K562 (cell line): ENCODE measurements around the gene CCDC85A. TPM values are rescaled to one million over a fixed set of nuclear protein-coding genes. Genes with fewer than 3 reads are reported as not detected.

Experiments
- ATAC-seq: fragments of 200-7000 bp; cut with Tn5 transposase; 3 replicates; pipeline ENCODE4 v1.9.1; 2020; ENCODE audit warnings: moderate library complexity
- BruUV-seq: library from RNA; stranded (reverse); fragments of 400-500 nt; replicated peaks from 2 replicates; lab custom pipeline; 2021; lab: Mats Ljungman, UMichigan
- CTCF ChIA-PET: fragments of 300-600 bp; formaldehyde crosslinking; extraction: SDS; loops from one replicate; lab custom pipeline; 2021; ENCODE audit warnings: low intra/inter-chr PET ratio; lab: Yijun Ruan, JAX
- POLR2A ChIA-PET: fragments of 300-600, 350-650 bp; sonication (Branson Sonifier 250); formaldehyde crosslinking; extraction: SDS; loops from one replicate; lab custom pipeline; 2021; ENCODE audit warnings: antibody characterized with exemption, inconsistent platforms; lab: Yijun Ruan, JAX
- DNase-seq, 4 experiments: peaks; one replicate each; pipeline versions ENCODE4 v3.0.0 to v3.0.0-alpha.2; 2011 to 2018; ENCODE audit warnings: low spot score in 3 of 4, mixed read lengths in 3 of 4; ENCODE audit errors: extremely low read depth in 1 of 4
- FAIRE-seq: peaks from 2 replicates; lab custom pipeline; 2011; peaks lifted over from hg19 to GRCh38; lab: Jason Lieb, UNC
- H2AFZ ChIP-seq: 2 replicates; pipeline ENCODE4 v1.6.0; 2011; ENCODE audit warnings: low read depth, low read length, control low read depth, inconsistent platforms
- H3K27ac ChIP-seq: fragments of 200-600 bp; 3 replicates; pipeline ENCODE4 v1.8.0; 2011; ENCODE audit warnings: low read depth, mild to moderate bottlenecking, control low read depth, inconsistent platforms, low read length, moderate library complexity, mixed read lengths; ENCODE audit errors: extremely low read depth
- H3K27me3 ChIP-seq, 2 experiments: fragments of 300-600 bp in 1 of 2; 2 replicates in 1 of 2; 3 replicates in 1 of 2; pipeline versions ENCODE4 v1.6.0 to v1.8.0; 2011; ENCODE audit warnings: inconsistent platforms in 2 of 2, low read length in 2 of 2, mild to moderate bottlenecking in 1 of 2, mixed read lengths in 1 of 2, moderate library complexity in 1 of 2; ENCODE audit not compliant: control insufficient read depth in 2 of 2, insufficient read depth in 2 of 2
- H3K36me3 ChIP-seq: fragments of 300-600 bp; 3 replicates; pipeline ENCODE4 v1.8.0; 2011; ENCODE audit warnings: mild to moderate bottlenecking, low read length, inconsistent platforms; ENCODE audit not compliant: control insufficient read depth, insufficient read depth
- H3K4me1 ChIP-seq, 2 experiments: fragments of 200-600 bp in 1 of 2; replicated peaks in 1 of 2; 2 replicates in 1 of 2; 3 replicates in 1 of 2; pipeline versions ENCODE4 v1.5.1 to v1.8.0; 2011; ENCODE audit warnings: inconsistent platforms in 2 of 2, low read length in 2 of 2, mild to moderate bottlenecking in 1 of 2, mixed read lengths in 1 of 2, moderate library complexity in 1 of 2; ENCODE audit not compliant: control insufficient read depth in 2 of 2, insufficient read depth in 2 of 2
- H3K4me2 ChIP-seq: 2 replicates; pipeline ENCODE4 v1.6.1; 2011; ENCODE audit warnings: low read length, control low read depth, inconsistent platforms, mixed read lengths; ENCODE audit not compliant: insufficient read depth
- H3K4me3 ChIP-seq: fragments of 200-600 bp; sonication (generic), shearing (Covaris generic); 2 replicates; pipeline ENCODE4 v1.5.1; 2016; ENCODE audit warnings: control low read depth, inconsistent platforms
- H3K79me2 ChIP-seq: fragments of 200-600 bp; 3 replicates; pipeline ENCODE4 v1.8.0; 2011; ENCODE audit warnings: low read length, inconsistent platforms; ENCODE audit not compliant: control insufficient read depth, insufficient read depth
- H3K9ac ChIP-seq, 2 experiments: 2 replicates each; pipeline versions ENCODE4 v1.6.0 to v1.6.1; 2011; ENCODE audit warnings: low read depth in 2 of 2, low read length in 2 of 2, control low read depth in 1 of 2, inconsistent platforms in 1 of 2, mild to moderate bottlenecking in 1 of 2, mixed read lengths in 1 of 2; ENCODE audit not compliant: insufficient read depth in 1 of 2
- H3K9me1 ChIP-seq: one replicate; pipeline ENCODE4 v1.6.0; 2011; ENCODE audit warnings: inconsistent platforms, mild to moderate bottlenecking, low read length, moderate library complexity; ENCODE audit not compliant: control insufficient read depth, insufficient read depth
- H3K9me3 ChIP-seq: replicated peaks from 2 replicates; pipeline ENCODE4 v1.5.1; 2011; ENCODE audit warnings: low read depth, low read length, inconsistent platforms; ENCODE audit not compliant: control insufficient read depth, insufficient read depth
- H4K20me1 ChIP-seq: replicated peaks from 2 replicates; pipeline ENCODE4 v1.6.1; 2011; ENCODE audit warnings: low read length, inconsistent platforms, mixed read lengths; ENCODE audit not compliant: control insufficient read depth, insufficient read depth
- FOXM1 ChIP-seq, 2 experiments: fragments of 450-650 bp in 1 of 2; sonication (generic) in 1 of 2; formaldehyde crosslinking in 1 of 2; IDR thresholded peaks; 2 replicates each; pipeline versions ENCODE4 v1.6.1 to v1.9.0; 2017 to 2022; ENCODE audit warnings: low read depth in 2 of 2, mild to moderate bottlenecking in 2 of 2, missing genetic modification reagents in 1 of 2, moderate library complexity in 1 of 2
- WGBS: fragments of 100-300 bp; shearing (Covaris generic); methylation state at CpG from one replicate; pipeline ENCODE4 v1.1.6; 2016; ENCODE audit warnings: low coverage, mixed read lengths; ENCODE audit not compliant: insufficient coverage; ENCODE audit errors: missing lambda C conversion rate; 5-methylcytosine and 5-hydroxymethylcytosine counted together
- in situ Hi-C: fragments of 300-500 bp; cut with MboI; formaldehyde crosslinking; loops from 4 replicates; pipeline ENCODE4 v1.15.0; 2018; ENCODE audit warnings: inconsistent platforms, mixed read lengths
- intact Hi-C: fragments of 100-400 bp; cut with micrococcal nuclease; formaldehyde crosslinking; loops from 2 replicates; pipeline ENCODE4 v1.14.2; 2022
- polyA plus RNA-seq, 8 experiments: library from polyadenylated mRNA; depleted of rRNA in 4 of 8; stranded (reverse) in 5 of 8; unstranded in 3 of 8; fragments of >200 nt; fragmentation: Nextera tagmentation in 2 of 8; fragmentation: Illumina TruSeq in 1 of 8; extraction: Ambion mirVana in 2 of 8; extraction: Trizol in 1 of 8; gene quantifications; 2 replicates each; pipeline versions ENCODE4 v1.2.1 to v1.2.3, GENCODE V29; 2011 to 2014; ENCODE audit warnings: inconsistent platforms in 1 of 8, missing spikeins in 1 of 8
- total RNA-seq, 7 experiments: library from RNA; depleted of rRNA in 6 of 7; stranded (reverse); fragments of >200 nt in 6 of 7; fragmentation: Illumina TruSeq in 2 of 7; extraction: Trizol in 2 of 7; gene quantifications; 2 replicates each; pipeline versions ENCODE4 v1.2.1 to v1.2.3, GENCODE V29; 2011 to 2021; ENCODE audit warnings: low replicate concordance in 1 of 7
- TF ChIP-seq, protein P1 (sequence below): sonication (generic); formaldehyde crosslinking; IDR thresholded peaks from 2 replicates; pipeline ENCODE4 v1.8.1; 2023; ENCODE audit warnings: missing genetic modification reagents, mild to moderate bottlenecking, borderline replicate concordance

Gene CCDC85A
- total and polyA plus RNA-seq, 9 of the 15 experiments (the other 6 are each of a cell fraction or from before 2014, with no cell fraction given), result 0.03 to 0.14 (median 0.10) TPM; not detected in 5

DNA sequence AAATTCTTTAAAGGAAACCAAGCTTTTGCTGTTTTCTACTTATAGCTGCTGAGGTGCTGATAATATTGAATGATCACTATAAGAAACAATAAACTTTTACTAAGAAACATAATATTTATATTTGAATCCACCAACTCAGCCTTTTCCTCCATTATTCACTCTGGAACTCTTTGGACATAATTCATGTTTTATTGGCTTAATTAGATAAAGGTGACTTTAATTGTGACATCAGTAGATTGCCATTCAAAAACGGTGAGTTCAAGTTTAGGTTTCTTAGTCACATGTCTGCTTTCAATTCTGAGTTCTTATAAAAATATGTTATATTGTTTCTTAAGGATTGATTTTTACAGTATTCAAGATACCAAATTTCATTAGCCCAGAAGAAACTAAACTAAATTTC lies 24.0 kb downstream of the CCDC85A start:
- in situ Hi-C loops, result no loop called here
- no peaks in the 10 kb centered on the region for H4K20me1 ChIP-seq
- intact Hi-C loops, result no loop called here
- no peak overlapping the region for H3K27ac ChIP-seq
- H3K9ac ChIP-seq, result no peak overlapping the region
- H3K9me1 ChIP-seq, result no peaks in the 10 kb centered on the region
- DNase-seq (no peak), ATAC-seq (no peak), FAIRE-seq (no peak)
- no peak overlapping the region for H2AFZ ChIP-seq
- no peaks in the 10 kb centered on the region for H3K9me3 ChIP-seq
- H3K4me2 ChIP-seq, result no peak overlapping the region
- H3K4me3 ChIP-seq, result no peak overlapping the region
- ChIA-PET POLR2A (no interaction called here), CTCF (no interaction called here)
- H3K36me3 ChIP-seq, result no peaks in the 10 kb centered on the region
- TF ChIP-seq, protein P1, sequence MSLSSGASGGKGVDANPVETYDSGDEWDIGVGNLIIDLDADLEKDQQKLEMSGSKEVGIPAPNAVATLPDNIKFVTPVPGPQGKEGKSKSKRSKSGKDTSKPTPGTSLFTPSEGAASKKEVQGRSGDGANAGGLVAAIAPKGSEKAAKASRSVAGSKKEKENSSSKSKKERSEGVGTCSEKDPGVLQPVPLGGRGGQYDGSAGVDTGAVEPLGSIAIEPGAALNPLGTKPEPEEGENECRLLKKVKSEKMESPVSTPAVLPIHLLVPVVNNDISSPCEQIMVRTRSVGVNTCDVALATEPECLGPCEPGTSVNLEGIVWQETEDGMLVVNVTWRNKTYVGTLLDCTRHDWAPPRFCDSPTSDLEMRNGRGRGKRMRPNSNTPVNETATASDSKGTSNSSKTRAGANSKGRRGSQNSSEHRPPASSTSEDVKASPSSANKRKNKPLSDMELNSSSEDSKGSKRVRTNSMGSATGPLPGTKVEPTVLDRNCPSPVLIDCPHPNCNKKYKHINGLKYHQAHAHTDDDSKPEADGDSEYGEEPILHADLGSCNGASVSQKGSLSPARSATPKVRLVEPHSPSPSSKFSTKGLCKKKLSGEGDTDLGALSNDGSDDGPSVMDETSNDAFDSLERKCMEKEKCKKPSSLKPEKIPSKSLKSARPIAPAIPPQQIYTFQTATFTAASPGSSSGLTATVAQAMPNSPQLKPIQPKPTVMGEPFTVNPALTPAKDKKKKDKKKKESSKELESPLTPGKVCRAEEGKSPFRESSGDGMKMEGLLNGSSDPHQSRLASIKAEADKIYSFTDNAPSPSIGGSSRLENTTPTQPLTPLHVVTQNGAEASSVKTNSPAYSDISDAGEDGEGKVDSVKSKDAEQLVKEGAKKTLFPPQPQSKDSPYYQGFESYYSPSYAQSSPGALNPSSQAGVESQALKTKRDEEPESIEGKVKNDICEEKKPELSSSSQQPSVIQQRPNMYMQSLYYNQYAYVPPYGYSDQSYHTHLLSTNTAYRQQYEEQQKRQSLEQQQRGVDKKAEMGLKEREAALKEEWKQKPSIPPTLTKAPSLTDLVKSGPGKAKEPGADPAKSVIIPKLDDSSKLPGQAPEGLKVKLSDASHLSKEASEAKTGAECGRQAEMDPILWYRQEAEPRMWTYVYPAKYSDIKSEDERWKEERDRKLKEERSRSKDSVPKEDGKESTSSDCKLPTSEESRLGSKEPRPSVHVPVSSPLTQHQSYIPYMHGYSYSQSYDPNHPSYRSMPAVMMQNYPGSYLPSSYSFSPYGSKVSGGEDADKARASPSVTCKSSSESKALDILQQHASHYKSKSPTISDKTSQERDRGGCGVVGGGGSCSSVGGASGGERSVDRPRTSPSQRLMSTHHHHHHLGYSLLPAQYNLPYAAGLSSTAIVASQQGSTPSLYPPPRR (CRISPR knock-in tag), result no peak
- TF ChIP-seq FOXM1 (IDR thresholded peaks at IDR 0.05; ENCODE audit: low read depth) (no peak), FOXM1 (CRISPR knock-in tag; IDR thresholded peaks at IDR 0.05; ENCODE audit: low read depth) (no peak)
- 0% methylated on average over 1 of the region's 1 CpG for WGBS
- no peaks in the 10 kb centered on the region for H3K4me1 ChIP-seq
- H3K79me2 ChIP-seq, result no peaks in the 10 kb centered on the region
- no TSS peak for BruUV-seq
- no peaks in the 10 kb centered on the region for H3K27me3 ChIP-seq
